Sigmoid colon (tissue), 7 donors: ENCODE data around the gene ITGB4. TPM values are rescaled to one million over a fixed set of nuclear protein-coding genes. Genes with fewer than 3 reads are reported as not detected.

Experiments used
- DNase-seq: peaks from one replicate; pipeline ENCODE4 v3.0.0-alpha.2; 2019
- H3K27ac ChIP-seq, 4 donors: fragments of 200-600 bp; sonication (generic); one replicate each; pipeline ENCODE4 v1.5.1; 2016 to 2019; ENCODE audit warnings: mild to moderate bottlenecking in 1 of 4
- H3K27me3 ChIP-seq, 3 donors: fragments of 200-600 bp; sonication (generic); one replicate each; pipeline ENCODE4 v1.5.1; 2019; ENCODE audit warnings: mild to moderate bottlenecking in 1 of 3
- H3K36me3 ChIP-seq, 4 donors: fragments of 200-600 bp; sonication (generic); one replicate each; pipeline ENCODE4 v1.5.1; 2016 to 2019
- H3K4me1 ChIP-seq, 4 donors: fragments of 200-600 bp; sonication (generic); one replicate each; pipeline ENCODE4 v1.5.1; 2017 to 2019
- H3K4me3 ChIP-seq, 4 donors: fragments of 200-600 bp; sonication (generic); one replicate each; pipeline ENCODE4 v1.5.1; 2017 to 2019; ENCODE audit warnings: mild to moderate bottlenecking in 2 of 4, moderate library complexity in 1 of 4
- H3K9me3 ChIP-seq, 4 donors: fragments of 200-600 bp in 3 of 4; sonication (generic) in 3 of 4; one replicate each; pipeline versions ENCODE4 v1.5.1 to v1.6.1; 2013 to 2019
- CTCF ChIP-seq, 4 experiments: fragments of 450-650 bp in 3 of 4; fragments of 200-600 bp in 1 of 4; IDR thresholded peaks; one replicate each; pipeline ENCODE4 v1.5.1; 2016 to 2019; ENCODE audit warnings: antibody characterized with exemption in 4 of 4, mild to moderate bottlenecking in 3 of 4, moderate library complexity in 2 of 4
- EP300 ChIP-seq, 4 donors: sonication (generic); formaldehyde crosslinking; IDR thresholded peaks; one replicate each; pipeline ENCODE4 v1.6.1; 2017; ENCODE audit warnings: antibody characterized with exemption in 4 of 4
- POLR2A ChIP-seq, 2 donors: fragments of 450-650 bp; IDR thresholded peaks; one replicate each; pipeline ENCODE4 v1.6.1; 2016; ENCODE audit warnings: antibody characterized with exemption in 2 of 2, mild to moderate bottlenecking in 2 of 2, moderate library complexity in 2 of 2
- POLR2AphosphoS5 ChIP-seq, 4 donors: sonication (generic); formaldehyde crosslinking; IDR thresholded peaks; one replicate each; pipeline ENCODE4 v1.6.1; 2017; ENCODE audit warnings: antibody characterized with exemption in 4 of 4
- WGBS, 2 donors: extraction: QIAGEN DNeasy Blood & Tissue Kit; methylation state at CpG; one replicate each; pipeline ENCODE4 v1.1.7; 2013; 5-methylcytosine and 5-hydroxymethylcytosine counted together
- intact Hi-C: fragments of 100-400 bp; cut with DNase I; formaldehyde crosslinking; loops from one replicate; pipeline ENCODE4 v1.15.1; 2023
- polyA plus RNA-seq, 3 donors: library from polyadenylated mRNA; stranded (reverse); fragments of 200-250 nt; gene quantifications; one replicate each; pipeline ENCODE4 v1.2.3, GENCODE V29; 2013
- total RNA-seq, 4 donors: library from RNA; depleted of rRNA; stranded (reverse); fragments of >200 nt; gene quantifications; one replicate each; pipeline ENCODE4 v1.1.0, GENCODE V29; 2016
- donor health status: healthy with polysubstance abuse.
- donor health status: Bipolar disorder and iron deficiency.
- donor health status: healthy.

Gene ITGB4
- total and polyA plus RNA-seq, 7 donors, result 15.1 to 116 (median 25.8) TPM

DNA sequence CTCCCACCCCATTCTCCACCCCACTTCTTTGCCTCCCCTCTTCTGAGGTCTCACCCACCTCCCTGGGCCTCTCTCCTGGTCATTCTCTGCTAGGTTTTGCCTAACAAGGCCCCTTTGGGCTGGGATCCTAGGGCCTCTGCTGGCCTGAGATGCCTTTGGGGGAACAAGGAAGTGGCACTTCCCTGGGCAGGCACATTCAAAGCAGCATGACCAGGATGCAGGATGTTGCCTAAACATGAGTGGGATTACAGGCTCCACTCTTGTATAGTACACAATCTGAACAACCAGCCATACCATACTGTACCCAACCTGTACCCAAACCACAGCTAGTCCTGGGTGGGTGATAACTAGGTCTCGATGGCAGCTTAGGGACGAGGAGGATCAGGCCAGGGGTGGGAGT, 34.7 kb downstream of the ITGB4 start:
- 93 to 97% methylated on average over 2 of the region's 2 CpGs for WGBS, 2 donors
- TF ChIP-seq EP300 (IDR thresholded peaks at IDR 0.05) (no peak), POLR2AphosphoS5 (IDR thresholded peaks at IDR 0.05) (no peak), CTCF (IDR thresholded peaks at IDR 0.05) (no peak), POLR2A (IDR thresholded peaks at IDR 0.05) (no peak)
- H3K27me3 ChIP-seq, result no peaks in the 10 kb centered on the region
- H3K4me1 ChIP-seq, result peaks cover 0 to 19% (median 15%) of the 10 kb centered on the region in 4 donors
- H3K27ac ChIP-seq, result no peak overlapping the region
- no peak overlapping the region for H3K4me3 ChIP-seq
- DNase-seq, result no peak
- intact Hi-C loops, result no loop called here
- H3K9me3 ChIP-seq, result no peaks in the 10 kb centered on the region
- peaks cover 0 to 38% (median 6%) of the 10 kb centered on the region in 4 donors for H3K36me3 ChIP-seq

DNA sequence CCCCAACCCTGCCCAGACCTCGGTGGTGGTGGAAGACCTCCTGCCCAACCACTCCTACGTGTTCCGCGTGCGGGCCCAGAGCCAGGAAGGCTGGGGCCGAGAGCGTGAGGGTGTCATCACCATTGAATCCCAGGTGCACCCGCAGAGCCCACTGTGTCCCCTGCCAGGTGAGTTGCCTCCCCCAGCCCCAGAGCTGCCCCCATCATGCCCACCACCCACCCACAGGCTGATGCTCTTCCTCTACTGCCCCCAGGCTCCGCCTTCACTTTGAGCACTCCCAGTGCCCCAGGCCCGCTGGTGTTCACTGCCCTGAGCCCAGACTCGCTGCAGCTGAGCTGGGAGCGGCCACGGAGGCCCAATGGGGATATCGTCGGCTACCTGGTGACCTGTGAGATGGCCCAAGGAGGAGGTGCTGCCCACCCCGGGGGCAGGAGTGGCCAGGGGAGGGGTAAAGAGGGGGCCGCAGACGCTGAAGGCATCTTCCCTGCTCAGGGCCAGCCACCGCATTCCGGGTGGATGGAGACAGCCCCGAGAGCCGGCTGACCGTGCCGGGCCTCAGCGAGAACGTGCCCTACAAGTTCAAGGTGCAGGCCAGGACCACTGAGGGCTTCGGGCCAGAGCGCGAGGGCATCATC, 35.3 kb downstream of the ITGB4 start:
- Histone ChIP-seq H3K27me3 (no peaks in the 10 kb centered on the region), H3K4me1 (peaks cover 0 to 19% (median 15%) of the 10 kb centered on the region in 4 donors), H3K27ac (no peak overlapping the region), H3K9me3 (no peaks in the 10 kb centered on the region), H3K4me3 (no peak overlapping the region), H3K36me3 (peaks cover 0 to 38% (median 6%) of the 10 kb centered on the region in 4 donors)
- TF ChIP-seq EP300 (IDR thresholded peaks at IDR 0.05) (no peak), POLR2A (IDR thresholded peaks at IDR 0.05) (no peak), POLR2AphosphoS5 (IDR thresholded peaks at IDR 0.05) (no peak), CTCF (IDR thresholded peaks at IDR 0.05) (no peak)
- peak; percentile 69 for DNase-seq
- intact Hi-C loops, result no loop called here
- WGBS, 2 donors, result 87 to 91% methylated on average over 29 of the region's 29 CpGs

DNA sequence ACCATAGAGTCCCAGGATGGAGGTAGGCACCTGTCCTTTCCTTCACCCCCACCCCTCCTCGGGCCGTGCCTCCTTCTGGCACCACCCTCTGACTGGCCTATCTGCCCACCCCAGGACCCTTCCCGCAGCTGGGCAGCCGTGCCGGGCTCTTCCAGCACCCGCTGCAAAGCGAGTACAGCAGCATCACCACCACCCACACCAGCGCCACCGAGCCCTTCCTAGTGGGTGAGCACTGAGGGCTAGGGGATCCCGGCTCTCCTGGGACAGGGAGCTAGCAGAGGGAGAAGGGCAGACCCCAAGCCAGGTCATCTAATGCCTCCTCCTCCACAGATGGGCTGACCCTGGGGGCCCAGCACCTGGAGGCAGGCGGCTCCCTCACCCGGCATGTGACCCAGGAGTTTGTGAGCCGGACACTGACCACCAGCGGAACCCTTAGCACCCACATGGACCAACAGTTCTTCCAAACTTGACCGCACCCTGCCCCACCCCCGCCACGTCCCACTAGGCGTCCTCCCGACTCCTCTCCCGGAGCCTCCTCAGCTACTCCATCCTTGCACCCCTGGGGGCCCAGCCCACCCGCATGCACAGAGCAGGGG, 35.9 kb downstream of the ITGB4 start:
- intact Hi-C loops, result no loop called here
- peaks cover 0 to 19% (median 15%) of the 10 kb centered on the region in 4 donors for H3K4me1 ChIP-seq
- H3K27me3 ChIP-seq, result no peaks in the 10 kb centered on the region
- DNase-seq, result no peak
- H3K27ac ChIP-seq, result no peak overlapping the region
- H3K36me3 ChIP-seq, result peaks cover 0 to 43% (median 6%) of the 10 kb centered on the region in 4 donors
- no peaks in the 10 kb centered on the region for H3K9me3 ChIP-seq
- no peak overlapping the region for H3K4me3 ChIP-seq
- TF ChIP-seq CTCF (IDR thresholded peaks at IDR 0.05) (no peak), POLR2AphosphoS5 (IDR thresholded peaks at IDR 0.05) (no peak), EP300 (IDR thresholded peaks at IDR 0.05) (no peak), POLR2A (IDR thresholded peaks at IDR 0.05) (no peak)
- WGBS, 2 donors, result 88 to 90% methylated on average over 21 of the region's 21 CpGs

- TF ChIP-seq POLR2A (IDR thresholded peaks at IDR 0.05) (no peak), POLR2AphosphoS5 (IDR thresholded peaks at IDR 0.05) (no peak), CTCF (IDR thresholded peaks at IDR 0.05) (no peak), EP300 (IDR thresholded peaks at IDR 0.05) (no peak)
- Histone ChIP-seq H3K4me1 (peaks cover 0 to 17% (median 15%) of the 10 kb centered on the region in 4 donors), H3K4me3 (no peak overlapping the region), H3K27ac (no peak overlapping the region), H3K36me3 (peaks cover 0 to 54% (median 8%) of the 10 kb centered on the region in 4 donors), H3K27me3 (no peaks in the 10 kb centered on the region), H3K9me3 (no peaks in the 10 kb centered on the region)
- intact Hi-C loops, result no loop called here
- no peak for DNase-seq
- 89 to 94% methylated on average over 41 of the region's 41 CpGs for WGBS, 2 donors
Observed at GRCh38 chr17:75758131-75758905, 37.1 kb downstream of the ITGB4 start.
